Keratinocyte (primary cell): ENCODE results near the gene CBARP.

Experiments
- CTCF ChIP-seq, 3 experiments: IDR thresholded peaks in 1 of 3; conservative IDR thresholded peaks in 1 of 3; optimal IDR thresholded peaks in 1 of 3; 2 replicates in 2 of 3; 3 replicates in 1 of 3; pipeline versions ENCODE3 to v1.5.1; 2011; ENCODE audit warnings: low read length in 3 of 3, mild to moderate bottlenecking in 3 of 3, moderate library complexity in 2 of 3, control low read depth in 1 of 3, inconsistent platforms in 1 of 3; ENCODE audit not compliant: insufficient read depth in 2 of 3; ENCODE audit errors: extremely low read depth in 1 of 3
- EZH2 ChIP-seq: IDR thresholded peaks from one replicate; pipeline ENCODE4 v1.6.1; 2012; ENCODE audit warnings: inconsistent platforms, mild to moderate bottlenecking, low read length, moderate library complexity

DNA sequence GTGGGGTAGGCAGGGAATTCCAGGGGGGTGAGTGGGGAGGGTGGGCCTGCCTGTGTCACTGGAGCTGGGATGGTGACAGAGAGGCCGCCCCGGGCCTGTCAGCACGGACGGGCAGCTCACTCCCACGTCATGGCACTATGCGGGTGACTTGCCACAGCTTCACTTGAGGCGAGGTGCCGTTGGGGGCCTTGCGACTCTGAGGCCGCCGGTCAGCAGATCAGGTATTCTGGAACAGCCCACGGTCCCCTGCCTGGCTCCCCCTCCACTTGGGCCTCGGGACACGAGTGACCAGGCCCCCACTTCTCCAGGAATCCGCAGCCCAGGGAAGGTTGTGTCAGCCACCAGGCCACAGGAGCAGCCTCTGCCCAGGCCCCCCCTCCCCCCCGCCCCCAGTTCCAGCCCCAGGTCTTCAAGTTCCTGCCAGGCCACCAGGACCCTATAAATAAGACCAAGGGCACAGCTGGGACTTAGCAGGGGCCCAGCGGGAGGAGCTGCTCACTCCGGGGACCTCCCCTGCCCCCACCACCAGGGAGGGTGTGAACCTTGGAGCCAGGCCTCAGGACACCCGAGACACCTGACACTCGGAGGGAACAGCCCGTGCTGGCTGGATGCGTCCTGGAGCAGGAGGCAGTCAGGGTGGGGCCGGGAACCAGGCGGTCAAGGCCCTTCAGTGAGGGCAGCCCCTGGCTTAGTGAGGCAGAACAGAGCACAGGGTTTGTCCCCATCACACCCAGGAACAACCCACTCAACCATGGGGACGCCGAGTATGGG is 7.9 kb upstream of the CBARP start:
- TF ChIP-seq CTCF (optimal IDR thresholded peaks at IDR 0.05 in 1 of 3, IDR thresholded peaks at IDR 0.05 in 1 of 3, conservative IDR thresholded peaks at IDR 0.05 in 1 of 3; ENCODE audit: extremely low read depth in 1 of 3, insufficient read depth in 2 of 3, low read length in 3 of 3) (no peak), EZH2 (no peak)
